Spleen (tissue), 7 donors: Measurements from ENCODE around the gene PRKCB.

Experiments
- CTCF ChIP-seq, 11 experiments: fragments of 200-600 bp in 7 of 11; fragments of 450-650 bp in 4 of 11; sonication (generic) in 4 of 11; IDR thresholded peaks in 8 of 11; conservative IDR thresholded peaks in 3 of 11; 1 replicate in 7 of 11; 2 replicates in 4 of 11; pipeline versions ENCODE4 v1.4.0 to v1.8.0; 2016 to 2021; ENCODE audit warnings: antibody characterized with exemption in 11 of 11, inconsistent platforms in 4 of 11, mild to moderate bottlenecking in 1 of 11
- POLR2A ChIP-seq, 3 donors: fragments of 450-650 bp; IDR thresholded peaks; one replicate each; pipeline ENCODE4 v1.5.1; 2017; ENCODE audit warnings: antibody characterized with exemption in 3 of 3, mild to moderate bottlenecking in 1 of 3
- donor health status: DM: no; HTN: no; CAD: no; lungs with moderate emphysema.
- donor health status: DM: no; HTN: no; CAD: no.
- donor health status: DM: no; HTN: no; CAD: no.

GRCh38 chr16:24178496-24178895 is 342.7 kb downstream of the PRKCB start:
- TF ChIP-seq CTCF (IDR thresholded peaks at IDR 0.05 in 8 of 11, conservative IDR thresholded peaks at IDR 0.05 in 3 of 11): no peak
- TF ChIP-seq POLR2A (IDR thresholded peaks at IDR 0.05): no peak
